Measurements from ENCODE around the gene MTCL3. TPM values are rescaled to one million over a fixed set of nuclear protein-coding genes. Genes with fewer than 3 reads are reported as not detected.
"Not testable (repeated sequence)": the region's sequence is repeated elsewhere in the genome, so short reads cannot be mapped to it uniquely, and the experiment has no call there.

The MTCL3 gene

DNA sequence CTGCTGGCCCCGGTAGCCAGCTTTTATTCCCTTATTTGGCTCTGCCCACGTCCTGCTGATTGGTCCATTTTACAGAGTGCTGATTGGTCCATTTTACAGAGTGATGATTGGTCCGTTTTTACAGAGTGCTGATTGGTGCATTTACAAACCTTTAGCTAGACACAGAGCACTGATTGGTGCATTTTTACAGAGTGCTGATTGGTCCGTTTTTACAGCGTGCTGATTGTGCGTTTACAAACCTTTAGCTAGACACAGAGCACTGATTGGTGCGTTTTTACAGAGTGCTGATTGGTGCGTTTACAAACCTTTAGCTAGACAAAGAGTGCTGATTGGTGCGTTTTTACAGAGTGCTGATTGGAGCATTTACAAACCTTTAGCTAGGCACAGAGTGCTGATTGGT, 90.6 kb downstream of the MTCL3 start:
- DNase-seq (ENCODE audit: low spot score): not testable (repeated sequence)

DNA sequence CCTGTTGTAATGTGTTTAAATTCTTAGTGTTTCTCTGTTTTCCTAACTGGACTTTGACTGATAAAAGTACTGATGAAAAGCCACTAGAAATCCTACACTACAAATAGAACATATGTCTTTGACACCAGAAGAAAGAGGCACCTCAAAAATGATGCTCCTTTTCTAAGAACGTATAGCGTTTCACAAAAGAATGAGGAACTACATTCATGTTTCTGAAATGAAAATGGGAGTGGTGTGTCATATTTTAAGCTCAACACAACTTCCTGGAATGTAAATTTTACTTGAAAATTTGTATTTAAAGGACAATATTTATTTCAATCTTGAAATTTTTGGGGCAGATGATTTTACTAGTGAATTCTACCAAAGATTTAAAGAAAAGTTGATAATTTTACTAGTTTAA, 95.2 kb downstream of the MTCL3 start:
- DNase-seq (ENCODE audit: low spot score): no peak

Small RNA genes within 50 kb of the gene (small RNA-seq; reads per million reads assigned to genes)
- gene KIAA0408: not detected

Other genes starting within 250 kb of the MTCL3 start
- gene ECHDC1, start 175.7 kb downstream of the MTCL3 start, total RNA-seq (2014; rRNA removed; shearing (Covaris generic)): 20.6 and 24.4 TPM in 2 replicates
- not detected in 2 replicates for gene KIAA0408, start 59.9 kb downstream of the MTCL3 start, total RNA-seq (2014; rRNA removed; shearing (Covaris generic))
- not detected in 2 replicates for gene C6orf58, start 57.8 kb upstream of the MTCL3 start, total RNA-seq (2014; rRNA removed; shearing (Covaris generic))